ENCODE data around the gene GLUL. TPM values are rescaled to one million over a fixed set of nuclear protein-coding genes. Genes with fewer than 3 reads are reported as not detected.

The GLUL gene
- total and polyA plus RNA-seq, 12 donors = 153 to 1,048 (median 377) TPM

GRCh38 chr1:182374101-182374834 is 17.3 kb downstream of the GLUL start:
- H3K9me3 ChIP-seq (replicated peaks in 1 of 3) = no peaks in the 10 kb centered on the region
- WGBS, 4 donors = 71 to 82% (median 76%) methylated on average over 5 of the region's 5 CpGs
- no peaks in the 10 kb centered on the region for H3K36me3 ChIP-seq (replicated peaks in 1 of 2)
- H3K4me3 ChIP-seq = no peak overlapping the region
- intact Hi-C loops (cut with DNase I) = no loop called here
- no peak for DNase-seq
- no peaks in the 10 kb centered on the region for H3K27me3 ChIP-seq
- TF ChIP-seq CTCF (IDR thresholded peaks at IDR 0.05) = no peak
- TF ChIP-seq POLR2A (IDR thresholded peaks at IDR 0.05) = no peak
- H3K27ac ChIP-seq = no peak overlapping the region
- no peaks in the 10 kb centered on the region for H3K4me1 ChIP-seq (replicated peaks in 1 of 2)

GRCh38 chr1:182370532-182370931 is 21.1 kb downstream of the GLUL start:
- H3K4me3 ChIP-seq = no peak overlapping the region
- peaks cover 0 to 3% of the 10 kb centered on the region in 2 donors for H3K4me1 ChIP-seq (replicated peaks in 1 of 2)
- 59 to 82% (median 77%) methylated on average over 3 of the region's 3 CpGs for WGBS, 4 donors
- TF ChIP-seq POLR2A (IDR thresholded peaks at IDR 0.05) = no peak
- no peak for TF ChIP-seq CTCF (IDR thresholded peaks at IDR 0.05)
- intact Hi-C loops (cut with DNase I) = no loop called here
- no peaks in the 10 kb centered on the region for H3K9me3 ChIP-seq (replicated peaks in 1 of 3)
- no peaks in the 10 kb centered on the region for H3K36me3 ChIP-seq (replicated peaks in 1 of 2)
- H3K27me3 ChIP-seq = no peaks in the 10 kb centered on the region
- no peak overlapping the region for H3K27ac ChIP-seq
- no peak for DNase-seq

- no peak for TF ChIP-seq POLR2A (IDR thresholded peaks at IDR 0.05)
- TF ChIP-seq CTCF (IDR thresholded peaks at IDR 0.05) = no peak
- no peaks in the 10 kb centered on the region for H3K9me3 ChIP-seq (replicated peaks in 1 of 3)
- no peaks in the 10 kb centered on the region for H3K36me3 ChIP-seq (replicated peaks in 1 of 2)
- peaks cover 0 to 3% of the 10 kb centered on the region in 2 donors for H3K4me1 ChIP-seq (replicated peaks in 1 of 2)
- H3K4me3 ChIP-seq = no peak overlapping the region
- intact Hi-C loops (cut with DNase I) = no loop called here
- no peak overlapping the region for H3K27ac ChIP-seq
- no peaks in the 10 kb centered on the region for H3K27me3 ChIP-seq
- DNase-seq = no peak
- 57 to 66% (median 61%) methylated on average over 4 of the region's 4 CpGs for WGBS, 4 donors
Observed at GRCh38 chr1:182368903-182369302, 22.7 kb downstream of the GLUL start.

DNA sequence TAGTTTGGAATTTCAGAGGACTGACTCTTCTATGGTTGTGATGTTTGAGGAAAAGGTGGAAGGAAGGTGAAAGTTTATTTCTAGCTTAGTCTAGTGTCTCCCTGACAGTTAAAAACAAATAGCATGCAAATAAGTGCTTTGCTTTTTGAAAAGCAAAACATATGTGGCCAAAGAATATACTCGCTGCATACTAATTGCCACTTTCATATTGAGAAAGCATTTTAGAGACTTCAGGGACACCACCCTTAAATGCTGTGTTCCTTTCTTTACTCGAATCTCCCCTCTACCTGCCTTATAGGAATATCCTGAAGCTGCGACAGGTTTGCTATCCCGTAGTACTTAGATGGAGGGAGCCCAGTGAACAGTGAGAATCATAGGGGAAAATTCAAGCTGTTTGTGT is 23.2 kb downstream of the GLUL start:
- Histone ChIP-seq H3K4me1 (replicated peaks in 1 of 2) (peaks cover 0 to 3% of the 10 kb centered on the region in 2 donors), H3K4me3 (no peak overlapping the region), H3K36me3 (replicated peaks in 1 of 2) (no peaks in the 10 kb centered on the region), H3K9me3 (replicated peaks in 1 of 3) (no peaks in the 10 kb centered on the region), H3K27ac (no peak overlapping the region), H3K27me3 (no peaks in the 10 kb centered on the region)
- no peak for TF ChIP-seq CTCF (IDR thresholded peaks at IDR 0.05)
- no peak for TF ChIP-seq POLR2A (IDR thresholded peaks at IDR 0.05)
- DNase-seq = no peak
- 59 to 78% (median 63%) methylated on average over 4 of the region's 4 CpGs for WGBS, 4 donors
- intact Hi-C loops (cut with DNase I) = no loop called here
